Naive thymus-derived CD8-positive, alpha-beta T cell (primary cell): ENCODE data around the gene SACM1L. TPM values are rescaled to one million over a fixed set of nuclear protein-coding genes. Genes with fewer than 3 reads are reported as not detected.

ENCODE experiments used
- ATAC-seq, 2 donors: fragments of 150-1000 bp; cut with Tn5 transposase in 1 of 2; sonication (Bioruptor Pico), chemical (Tn5 transposase) in 1 of 2; 1 replicate in 1 of 2; 2 replicates in 1 of 2; pipeline ENCODE4 v1.10.0; 2021; ENCODE audit warnings: mild to moderate bottlenecking in 2 of 2, moderate library complexity in 2 of 2
- POLR2A ChIA-PET: fragments of 350-600 bp; sonication (Branson Sonifier 250); formaldehyde crosslinking; loops from one replicate; lab custom pipeline; 2021; ENCODE audit warnings: antibody characterized with exemption; lab: Charles Lee
- DNase-seq, 10 donors: peaks; one replicate each; pipeline versions ENCODE4 v3.0.0 to v3.0.0-alpha.2; 2020 to 2022
- H3K27ac Mint-ChIP-seq, 10 donors: one replicate each; pipeline ENCODE4 v1.8.0; 2020 to 2022; ENCODE audit warnings: mild to moderate bottlenecking in 10 of 10, mixed read lengths in 10 of 10, moderate library complexity in 4 of 10, inconsistent platforms in 1 of 10
- H3K27me3 Mint-ChIP-seq, 5 donors: one replicate each; pipeline ENCODE4 v1.8.0; 2021 to 2022; ENCODE audit warnings: mixed read lengths in 5 of 5
- H3K36me3 Mint-ChIP-seq, 3 donors: one replicate each; pipeline ENCODE4 v1.8.0; 2020 to 2022; ENCODE audit warnings: mixed read lengths in 3 of 3, mild to moderate bottlenecking in 2 of 3, inconsistent platforms in 1 of 3
- H3K4me1 Mint-ChIP-seq, 4 donors: one replicate each; pipeline ENCODE4 v1.8.0; 2021 to 2022; ENCODE audit warnings: mixed read lengths in 4 of 4
- H3K4me3 Mint-ChIP-seq, 10 donors: one replicate each; pipeline ENCODE4 v1.8.0; 2020 to 2022; ENCODE audit warnings: mild to moderate bottlenecking in 10 of 10, mixed read lengths in 10 of 10, moderate library complexity in 6 of 10, inconsistent platforms in 1 of 10
- H3K9me3 Mint-ChIP-seq, 9 donors: one replicate each; pipeline ENCODE4 v1.8.0; 2020 to 2022; ENCODE audit warnings: mixed read lengths in 9 of 9, mild to moderate bottlenecking in 3 of 9, inconsistent platforms in 1 of 9, moderate library complexity in 1 of 9
- polyA plus RNA-seq, 3 donors: library from polyadenylated mRNA; unstranded; fragments of 300-500 nt; fragmentation: Illumina TruSeq; gene quantifications; one replicate each; pipeline ENCODE4 v1.2.3, GENCODE V29; 2021
- total RNA-seq, 8 experiments: library from RNA in 2 of 8; stranded (reverse) in 2 of 8; gene quantifications; one replicate each; pipeline ENCODE4 v1.2.3 and lab custom pipeline; 2021 to 2026

Gene SACM1L
- total and polyA plus RNA-seq, 5 experiments from 2014 or later, result 18.8 to 94.4 (median 30.3) TPM

GRCh38 chr3:45785605-45786150, 96.5 kb downstream of the SACM1L start:
- H3K9me3 Mint-ChIP-seq, result peaks cover 0 to 47% (median 12%) of the 10 kb centered on the region in 9 donors
- H3K4me3 Mint-ChIP-seq, result peak overlapping the region in 1 of 10 donors; percentile 2
- ATAC-seq (no peak), DNase-seq (peak in 1 of 10 donors; percentile 9)
- peaks cover 0 to 6% (median 0%) of the 10 kb centered on the region in 5 donors for H3K27me3 Mint-ChIP-seq
- no peaks in the 10 kb centered on the region for H3K4me1 Mint-ChIP-seq
- POLR2A ChIA-PET, result no interaction called here
- no peak overlapping the region for H3K27ac Mint-ChIP-seq
- peaks cover 0 to 19% (median 18%) of the 10 kb centered on the region in 3 donors for H3K36me3 Mint-ChIP-seq

GRCh38 chr3:45786801-45787495, 97.8 kb downstream of the SACM1L start:
- Mint-ChIP-seq H3K4me3 (no peak overlapping the region), H3K36me3 (peaks cover 0 to 20% (median 19%) of the 10 kb centered on the region in 3 donors), H3K4me1 (peaks cover 0 to 7% (median 1%) of the 10 kb centered on the region in 4 donors), H3K27ac (peak overlapping the region in 1 of 10 donors; percentile 16), H3K9me3 (peaks cover 0 to 50% (median 12%) of the 10 kb centered on the region in 9 donors), H3K27me3 (peaks cover 0 to 9% (median 0%) of the 10 kb centered on the region in 5 donors)
- POLR2A ChIA-PET, result no interaction called here
- ATAC-seq, result no peak
- DNase-seq, result peak in 1 of 10 donors; percentile 3

GRCh38 chr3:45787551-45787950, 98.4 kb downstream of the SACM1L start:
- H3K4me3 Mint-ChIP-seq, result no peak overlapping the region
- no peak for ATAC-seq
- DNase-seq, result no peak
- POLR2A ChIA-PET, result no interaction called here
- peaks cover 0 to 20% (median 19%) of the 10 kb centered on the region in 3 donors for H3K36me3 Mint-ChIP-seq
- H3K27ac Mint-ChIP-seq, result no peak overlapping the region
- H3K9me3 Mint-ChIP-seq, result peaks cover 0 to 50% (median 12%) of the 10 kb centered on the region in 9 donors
- H3K4me1 Mint-ChIP-seq, result peaks cover 0 to 7% (median 1%) of the 10 kb centered on the region in 4 donors
- H3K27me3 Mint-ChIP-seq, result peaks cover 0 to 9% (median 0%) of the 10 kb centered on the region in 5 donors

- Mint-ChIP-seq H3K27ac (no peak overlapping the region), H3K4me3 (no peak overlapping the region), H3K27me3 (peaks cover 5 to 16% (median 10%) of the 10 kb centered on the region in 5 donors), H3K9me3 (peaks cover 0 to 42% (median 12%) of the 10 kb centered on the region in 9 donors), H3K4me1 (peaks cover 0 to 7% (median 1%) of the 10 kb centered on the region in 4 donors), H3K36me3 (peaks cover 0 to 18% (median 17%) of the 10 kb centered on the region in 3 donors)
- DNase-seq (no peak), ATAC-seq (no peak)
- POLR2A ChIA-PET, result no interaction called here
These were observed 100.1 kb downstream of the SACM1L start for GRCh38 chr3:45789235-45789812.

GRCh38 chr3:45790596-45790995, 101.4 kb downstream of the SACM1L start:
- no peak overlapping the region for H3K4me3 Mint-ChIP-seq
- peak overlapping the region in 2 of 10 donors; percentile 9 to 50 for H3K27ac Mint-ChIP-seq
- peaks cover 3 to 11% (median 6%) of the 10 kb centered on the region in 4 donors for H3K4me1 Mint-ChIP-seq
- POLR2A ChIA-PET, result no interaction called here
- H3K27me3 Mint-ChIP-seq, result peaks cover 17 to 29% (median 22%) of the 10 kb centered on the region in 5 donors
- DNase-seq (no peak), ATAC-seq (no peak)
- H3K9me3 Mint-ChIP-seq, result peaks cover 0 to 30% (median 12%) of the 10 kb centered on the region in 9 donors
- H3K36me3 Mint-ChIP-seq, result peaks cover 0 to 11% (median 11%) of the 10 kb centered on the region in 3 donors

GRCh38 chr3:45792036-45792435, 102.8 kb downstream of the SACM1L start:
- peaks cover 0 to 23% (median 12%) of the 10 kb centered on the region in 9 donors for H3K9me3 Mint-ChIP-seq
- peaks cover 22 to 38% (median 36%) of the 10 kb centered on the region in 5 donors for H3K27me3 Mint-ChIP-seq

GRCh38 chr3:45792516-45793172, 103.4 kb downstream of the SACM1L start:
- Mint-ChIP-seq H3K4me1 (peaks cover 3 to 20% (median 15%) of the 10 kb centered on the region in 4 donors), H3K9me3 (peaks cover 0 to 23% (median 12%) of the 10 kb centered on the region in 9 donors), H3K36me3 (peaks cover 0 to 11% (median 11%) of the 10 kb centered on the region in 3 donors), H3K27ac (no peak overlapping the region), H3K27me3 (peaks cover 22 to 43% (median 37%) of the 10 kb centered on the region in 5 donors), H3K4me3 (no peak overlapping the region)
- no peak for ATAC-seq
- DNase-seq, result no peak
- POLR2A ChIA-PET, result no interaction called here

More at GRCh38 chr3:45792036-45792435, 102.8 kb downstream of the SACM1L start:
- DNase-seq (no peak), ATAC-seq (no peak)
- H3K4me1 Mint-ChIP-seq, result peaks cover 3 to 18% (median 14%) of the 10 kb centered on the region in 4 donors
- H3K36me3 Mint-ChIP-seq, result peaks cover 0 to 11% (median 11%) of the 10 kb centered on the region in 3 donors
- POLR2A ChIA-PET, result no interaction called here
- H3K27ac Mint-ChIP-seq, result peak overlapping the region in 1 of 10 donors; percentile 49
- H3K4me3 Mint-ChIP-seq, result no peak overlapping the region

GRCh38 chr3:45793482-45794176, 104.4 kb downstream of the SACM1L start:
- Mint-ChIP-seq H3K27ac (no peak overlapping the region), H3K27me3 (peaks cover 27 to 53% (median 42%) of the 10 kb centered on the region in 5 donors), H3K4me1 (peaks cover 3 to 20% (median 15%) of the 10 kb centered on the region in 4 donors), H3K9me3 (peaks cover 0 to 23% (median 12%) of the 10 kb centered on the region in 9 donors), H3K4me3 (peak overlapping the region in 1 of 10 donors; percentile 16), H3K36me3 (peaks cover 0 to 11% (median 8%) of the 10 kb centered on the region in 3 donors)
- ATAC-seq, result no peak
- no peak for DNase-seq
- POLR2A ChIA-PET, result no interaction called here

GRCh38 chr3:45794177-45794560, 105.0 kb downstream of the SACM1L start:
- H3K27me3 Mint-ChIP-seq, result peaks cover 27 to 58% (median 47%) of the 10 kb centered on the region in 5 donors

GRCh38 chr3:45794660-45795059, 105.5 kb downstream of the SACM1L start:
- peaks cover 27 to 63% (median 52%) of the 10 kb centered on the region in 5 donors for H3K27me3 Mint-ChIP-seq
- POLR2A ChIA-PET, result interaction anchor here (0.8 kb wide), 1 partner anchor 14 kb away, joined by 3 read pairs; no protein-coding TSS in a partner anchor
- no peak for ATAC-seq
- H3K36me3 Mint-ChIP-seq, result peaks cover 0 to 6% (median 4%) of the 10 kb centered on the region in 3 donors
- DNase-seq, result no peak
- peaks cover 3 to 20% (median 15%) of the 10 kb centered on the region in 4 donors for H3K4me1 Mint-ChIP-seq
- H3K27ac Mint-ChIP-seq, result no peak overlapping the region
- H3K4me3 Mint-ChIP-seq, result peak overlapping the region in 1 of 10 donors; percentile 85
- H3K9me3 Mint-ChIP-seq, result peaks cover 0 to 13% (median 5%) of the 10 kb centered on the region in 9 donors

More at GRCh38 chr3:45794177-45794560, 105.0 kb downstream of the SACM1L start:
- Mint-ChIP-seq H3K4me3 (no peak overlapping the region), H3K9me3 (peaks cover 0 to 18% (median 6%) of the 10 kb centered on the region in 9 donors), H3K27ac (no peak overlapping the region), H3K4me1 (peaks cover 3 to 20% (median 15%) of the 10 kb centered on the region in 4 donors), H3K36me3 (peaks cover 0 to 6% (median 4%) of the 10 kb centered on the region in 3 donors)
- POLR2A ChIA-PET, result no interaction called here
- no peak for ATAC-seq
- no peak for DNase-seq
